Tibial artery (tissue), 4 donors: ENCODE measurements around the gene RASSF4.

Source experiments
- DNase-seq, 2 donors: peaks; one replicate each; pipeline ENCODE4 v3.0.0-alpha.2; 2019
- H3K27ac ChIP-seq, 2 donors: fragments of 200-600 bp; sonication (generic) in 1 of 2; 1 replicate in 1 of 2; 2 replicates in 1 of 2; pipeline ENCODE4 v1.5.1; 2018 to 2019; ENCODE audit warnings: mild to moderate bottlenecking in 1 of 2
- H3K27me3 ChIP-seq, 2 donors: fragments of 200-600 bp; sonication (generic) in 1 of 2; one replicate each; pipeline versions ENCODE4 v1.5.1 to v1.6.0; 2016 to 2019
- H3K36me3 ChIP-seq, 3 donors: fragments of 200-600 bp; sonication (generic) in 2 of 3; one replicate each; pipeline ENCODE4 v1.5.1; 2016 to 2019; ENCODE audit warnings: mild to moderate bottlenecking in 2 of 3
- H3K4me1 ChIP-seq, 4 donors: fragments of 200-600 bp; sonication (generic) in 2 of 4; 1 replicate in 3 of 4; 2 replicates in 1 of 4; pipeline ENCODE4 v1.5.1; 2016 to 2019
- H3K4me3 ChIP-seq, 2 donors: fragments of 200-600 bp; sonication (generic) in 1 of 2; 1 replicate in 1 of 2; 2 replicates in 1 of 2; pipeline ENCODE4 v1.5.1; 2018 to 2019; ENCODE audit warnings: mild to moderate bottlenecking in 2 of 2
- H3K9me3 ChIP-seq, 3 donors: fragments of 200-600 bp; sonication (generic) in 1 of 3; one replicate each; pipeline ENCODE4 v1.5.1; 2016 to 2019
- intact Hi-C: fragments of 100-400 bp; cut with DNase I; formaldehyde crosslinking; loops from one replicate; pipeline ENCODE4 v1.15.0; 2023; ENCODE audit warnings: low total_unique reads
- TF ChIP-seq, protein P1 (sequence below), 2 experiments: fragments of 200-600 bp in 1 of 2; fragments of 450-650 bp in 1 of 2; IDR thresholded peaks; one replicate each; pipeline ENCODE4 v1.5.1; 2017 to 2019; ENCODE audit warnings: antibody characterized with exemption in 2 of 2, mild to moderate bottlenecking in 1 of 2, moderate library complexity in 1 of 2

The RASSF4 gene

GRCh38 chr10:44944354-44944753, 15.2 kb upstream of the RASSF4 start:
- no peaks in the 10 kb centered on the region for H3K27me3 ChIP-seq
- H3K27ac ChIP-seq, result no peak overlapping the region
- intact Hi-C loops, result no loop called here
- no peak overlapping the region for H3K4me3 ChIP-seq
- peaks cover 0 to under 1% (median 0%) of the 10 kb centered on the region in 4 donors for H3K4me1 ChIP-seq
- DNase-seq, result no peak
- H3K9me3 ChIP-seq, result peaks cover 0 to 5% (median 0%) of the 10 kb centered on the region in 3 donors
- TF ChIP-seq, protein P1, sequence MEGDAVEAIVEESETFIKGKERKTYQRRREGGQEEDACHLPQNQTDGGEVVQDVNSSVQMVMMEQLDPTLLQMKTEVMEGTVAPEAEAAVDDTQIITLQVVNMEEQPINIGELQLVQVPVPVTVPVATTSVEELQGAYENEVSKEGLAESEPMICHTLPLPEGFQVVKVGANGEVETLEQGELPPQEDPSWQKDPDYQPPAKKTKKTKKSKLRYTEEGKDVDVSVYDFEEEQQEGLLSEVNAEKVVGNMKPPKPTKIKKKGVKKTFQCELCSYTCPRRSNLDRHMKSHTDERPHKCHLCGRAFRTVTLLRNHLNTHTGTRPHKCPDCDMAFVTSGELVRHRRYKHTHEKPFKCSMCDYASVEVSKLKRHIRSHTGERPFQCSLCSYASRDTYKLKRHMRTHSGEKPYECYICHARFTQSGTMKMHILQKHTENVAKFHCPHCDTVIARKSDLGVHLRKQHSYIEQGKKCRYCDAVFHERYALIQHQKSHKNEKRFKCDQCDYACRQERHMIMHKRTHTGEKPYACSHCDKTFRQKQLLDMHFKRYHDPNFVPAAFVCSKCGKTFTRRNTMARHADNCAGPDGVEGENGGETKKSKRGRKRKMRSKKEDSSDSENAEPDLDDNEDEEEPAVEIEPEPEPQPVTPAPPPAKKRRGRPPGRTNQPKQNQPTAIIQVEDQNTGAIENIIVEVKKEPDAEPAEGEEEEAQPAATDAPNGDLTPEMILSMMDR (IDR thresholded peaks at IDR 0.05), result no peak
- no peaks in the 10 kb centered on the region for H3K36me3 ChIP-seq

DNA sequence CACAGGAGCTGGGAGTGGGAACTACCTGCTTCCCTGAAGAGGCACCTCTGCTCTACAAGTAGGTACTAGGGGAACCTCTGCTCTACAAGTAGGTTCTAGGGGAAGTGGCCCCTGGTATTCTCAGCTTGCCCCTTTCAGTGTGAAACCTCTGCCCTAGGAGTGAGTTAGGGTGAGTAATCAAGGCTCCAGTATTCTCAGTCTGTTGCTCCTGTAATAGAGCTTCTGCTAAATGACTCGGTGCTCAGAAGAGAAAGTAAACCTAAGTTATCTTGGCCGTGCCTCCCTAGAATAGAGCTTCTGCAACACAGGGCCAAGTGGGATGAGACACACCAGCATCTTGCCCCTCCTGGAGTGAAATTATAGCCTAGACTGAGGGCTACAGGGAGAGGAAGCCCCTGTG, 13.4 kb upstream of the RASSF4 start:
- Histone ChIP-seq H3K4me3 (no peak overlapping the region), H3K9me3 (peaks cover 0 to 5% (median 0%) of the 10 kb centered on the region in 3 donors), H3K27ac (no peak overlapping the region), H3K36me3 (no peaks in the 10 kb centered on the region), H3K27me3 (no peaks in the 10 kb centered on the region), H3K4me1 (peaks cover 0 to 10% (median 0%) of the 10 kb centered on the region in 4 donors)
- DNase-seq, result peak in 1 of 2 donors; percentile 9
- intact Hi-C loops, result no loop called here
- TF ChIP-seq, protein P1 (IDR thresholded peaks at IDR 0.05), result no peak

DNA sequence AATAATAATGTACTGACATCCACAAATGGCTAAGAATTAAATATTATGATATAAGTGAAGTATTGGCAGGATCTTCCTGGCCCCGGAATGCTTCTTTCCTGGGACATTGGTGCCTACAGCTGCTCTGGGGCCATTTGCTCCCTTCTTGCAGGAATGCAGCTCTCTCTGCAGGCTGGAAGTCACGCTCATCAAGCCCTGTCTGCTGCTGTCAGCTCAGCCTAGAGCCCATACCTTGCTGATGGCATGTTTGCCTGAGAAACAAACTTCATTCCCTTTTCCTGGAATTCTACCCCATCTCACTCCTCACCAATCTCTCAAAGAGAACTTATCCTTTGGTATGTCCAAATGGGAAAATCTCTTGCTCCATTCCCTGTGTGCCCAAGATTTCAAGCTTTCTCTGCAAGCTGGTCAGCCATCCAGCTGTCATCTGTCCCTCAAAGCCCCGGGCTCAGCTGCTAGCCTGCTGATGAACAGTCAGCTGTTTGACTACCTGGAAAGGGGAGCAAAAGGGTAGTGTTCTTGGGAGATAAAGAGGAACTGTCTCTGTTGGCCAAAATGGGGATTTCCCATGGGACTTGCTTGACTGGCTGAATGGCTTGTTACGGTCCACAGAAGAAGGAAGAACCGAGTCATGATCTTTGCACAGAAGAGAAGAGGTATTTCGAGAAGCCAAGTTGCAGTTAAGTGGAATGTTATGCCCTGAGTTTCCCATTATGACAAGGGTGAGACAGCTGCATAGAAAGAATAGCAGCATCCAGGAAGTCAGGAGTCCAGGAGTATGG, 12.0 kb upstream of the RASSF4 start:
- Histone ChIP-seq H3K4me1 (peaks cover 0 to 10% (median 0%) of the 10 kb centered on the region in 4 donors), H3K9me3 (peaks cover 0 to 5% (median 0%) of the 10 kb centered on the region in 3 donors), H3K36me3 (no peaks in the 10 kb centered on the region), H3K27me3 (no peaks in the 10 kb centered on the region), H3K27ac (no peak overlapping the region), H3K4me3 (no peak overlapping the region)
- DNase-seq, result peak in 1 of 2 donors; percentile 41
- TF ChIP-seq, protein P1 (IDR thresholded peaks at IDR 0.05), result no peak
- intact Hi-C loops, result no loop called here

DNA sequence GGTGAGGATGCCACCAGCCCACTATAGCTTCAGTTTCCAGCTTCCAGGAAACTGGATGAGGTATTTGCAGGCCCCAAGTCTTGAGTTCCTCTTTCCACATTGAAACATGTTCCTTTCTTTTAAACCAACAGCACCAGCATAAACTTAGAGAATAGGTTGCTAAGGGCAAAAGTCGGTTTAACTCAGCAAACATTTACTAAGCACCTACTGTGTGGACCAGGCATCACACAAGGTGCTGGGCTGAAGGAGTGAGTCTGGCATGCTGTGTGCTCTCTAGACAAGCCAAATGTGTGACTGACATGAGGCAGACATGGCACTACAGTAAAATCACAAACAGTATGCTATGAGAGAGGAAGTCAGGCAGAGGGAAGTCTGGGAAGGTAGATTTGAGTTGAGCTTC, 11.0 kb upstream of the RASSF4 start:
- DNase-seq, result peak in 1 of 2 donors; percentile 10
- Histone ChIP-seq H3K27ac (no peak overlapping the region), H3K4me3 (no peak overlapping the region), H3K36me3 (no peaks in the 10 kb centered on the region), H3K27me3 (no peaks in the 10 kb centered on the region), H3K4me1 (peaks cover 0 to 10% (median 0%) of the 10 kb centered on the region in 4 donors), H3K9me3 (peaks cover 0 to 5% (median 0%) of the 10 kb centered on the region in 3 donors)
- intact Hi-C loops, result no loop called here
- TF ChIP-seq, protein P1 (IDR thresholded peaks at IDR 0.05), result no peak

- Histone ChIP-seq H3K36me3 (no peaks in the 10 kb centered on the region), H3K9me3 (peaks cover 0 to 3% (median 0%) of the 10 kb centered on the region in 3 donors), H3K27me3 (no peaks in the 10 kb centered on the region), H3K4me1 (peaks cover 0 to 10% (median 0%) of the 10 kb centered on the region in 4 donors), H3K27ac (no peak overlapping the region), H3K4me3 (no peak overlapping the region)
- peak in 1 of 2 donors; percentile 39 for DNase-seq
- TF ChIP-seq, protein P1 (IDR thresholded peaks at IDR 0.05), result no peak
- intact Hi-C loops, result no loop called here
Measured at GRCh38 chr10:44949127-44949802, 10.3 kb upstream of the RASSF4 start.
